Activated CD8-positive, alpha-beta T cell treated with anti-CD3 and anti-CD28 coated beads for 36 hours (primary cell): ENCODE results near the gene CCDC152. TPM values are rescaled to one million over a fixed set of nuclear protein-coding genes. Genes with fewer than 3 reads are reported as not detected.

Experiments used
- ATAC-seq: fragments of 200-7000 bp; cut with Tn5 transposase; one replicate; pipeline ENCODE4 v1.10.0; 2021; ENCODE audit warnings: mild to moderate bottlenecking, moderate library complexity
- CTCF ChIA-PET: fragments of 350-600 bp; sonication (Branson Sonifier 250); formaldehyde crosslinking; loops from one replicate; lab custom pipeline; 2021; ENCODE audit warnings: antibody characterized with exemption; lab: Charles Lee
- POLR2A ChIA-PET: fragments of 350-600 bp; sonication (Branson Sonifier 250); formaldehyde crosslinking; loops from one replicate; lab custom pipeline; 2021; ENCODE audit warnings: antibody characterized with exemption; lab: Charles Lee
- DNase-seq: peaks from one replicate; pipeline ENCODE4 v3.0.0-alpha.2; 2020
- H3K27ac Mint-ChIP-seq: one replicate; pipeline ENCODE4 v1.8.0; 2021; ENCODE audit warnings: mild to moderate bottlenecking, mixed read lengths
- H3K27me3 Mint-ChIP-seq: one replicate; pipeline ENCODE4 v1.8.0; 2021; ENCODE audit warnings: mixed read lengths
- H3K36me3 Mint-ChIP-seq: one replicate; pipeline ENCODE4 v1.8.0; 2021; ENCODE audit warnings: low read depth, mixed read lengths
- H3K4me1 Mint-ChIP-seq: one replicate; pipeline ENCODE4 v1.8.0; 2021; ENCODE audit warnings: low read depth, mixed read lengths
- H3K4me3 Mint-ChIP-seq: one replicate; pipeline ENCODE4 v1.8.0; 2021; ENCODE audit warnings: mild to moderate bottlenecking, moderate library complexity, mixed read lengths
- H3K9me3 Mint-ChIP-seq: one replicate; pipeline ENCODE4 v1.8.0; 2021; ENCODE audit warnings: mixed read lengths
- intact Hi-C: fragments of 100-400 bp; cut with micrococcal nuclease; formaldehyde crosslinking; loops from one replicate; pipeline ENCODE4 v1.10.0; 2022
- total RNA-seq, 2 experiments: library from RNA; stranded (reverse); gene quantifications; one replicate each; pipeline ENCODE4 v1.2.3, GENCODE V29; 2021
- TF ChIP-seq, protein P1 (sequence below): fragments of 200-600 bp; IDR thresholded peaks from one replicate; pipeline ENCODE4 v1.8.0; 2022; ENCODE audit warnings: antibody characterized with exemption, mild to moderate bottlenecking

The CCDC152 gene
- total RNA-seq, 2 experiments from 2014 or later = 10.1 to 10.8 TPM

DNA sequence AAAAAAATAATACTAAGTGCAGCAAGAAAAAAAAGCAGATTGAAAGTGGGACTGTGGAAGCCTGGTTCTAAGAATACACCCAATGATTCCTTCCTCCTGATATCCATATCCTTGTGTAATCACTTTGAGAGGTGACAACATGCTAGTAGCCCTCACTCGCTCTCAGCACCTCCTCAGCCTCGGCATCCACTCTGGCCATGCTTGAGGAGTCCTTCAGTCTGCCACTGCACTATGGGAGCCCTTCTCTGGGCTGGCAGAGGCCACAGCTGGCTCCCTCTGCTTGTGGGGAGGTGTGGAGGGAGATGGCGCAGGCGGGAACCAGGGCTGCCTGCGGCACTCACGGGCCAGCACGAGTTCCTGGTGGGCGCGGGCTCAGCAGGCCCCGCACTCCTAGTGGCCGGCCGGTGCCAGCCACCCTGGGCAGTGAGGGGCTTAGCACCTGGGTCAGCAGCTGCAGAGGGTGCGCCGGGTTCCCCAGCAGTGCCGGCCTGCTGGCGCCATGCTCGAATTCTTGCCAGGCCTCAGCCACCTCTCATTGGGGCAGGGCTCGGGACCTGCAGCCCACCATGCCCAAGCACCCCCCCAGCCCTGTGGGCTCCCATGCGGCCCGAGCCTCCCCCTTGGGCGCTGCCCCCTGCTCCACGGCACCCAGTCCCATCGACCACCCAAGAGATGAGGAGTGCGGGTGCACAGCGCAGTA lies 79.6 kb downstream of the CCDC152 start:
- ChIA-PET POLR2A (no interaction called here), CTCF (no interaction called here)
- ATAC-seq (no peak), DNase-seq (no peak)
- intact Hi-C loops = no loop called here
- no peaks in the 10 kb centered on the region for H3K4me1 Mint-ChIP-seq
- peaks cover 3% of the 10 kb centered on the region for H3K27me3 Mint-ChIP-seq
- H3K9me3 Mint-ChIP-seq = peaks cover 2% of the 10 kb centered on the region
- H3K4me3 Mint-ChIP-seq = no peak overlapping the region
- H3K27ac Mint-ChIP-seq = no peak overlapping the region
- H3K36me3 Mint-ChIP-seq = no peaks in the 10 kb centered on the region
- TF ChIP-seq, protein P1, sequence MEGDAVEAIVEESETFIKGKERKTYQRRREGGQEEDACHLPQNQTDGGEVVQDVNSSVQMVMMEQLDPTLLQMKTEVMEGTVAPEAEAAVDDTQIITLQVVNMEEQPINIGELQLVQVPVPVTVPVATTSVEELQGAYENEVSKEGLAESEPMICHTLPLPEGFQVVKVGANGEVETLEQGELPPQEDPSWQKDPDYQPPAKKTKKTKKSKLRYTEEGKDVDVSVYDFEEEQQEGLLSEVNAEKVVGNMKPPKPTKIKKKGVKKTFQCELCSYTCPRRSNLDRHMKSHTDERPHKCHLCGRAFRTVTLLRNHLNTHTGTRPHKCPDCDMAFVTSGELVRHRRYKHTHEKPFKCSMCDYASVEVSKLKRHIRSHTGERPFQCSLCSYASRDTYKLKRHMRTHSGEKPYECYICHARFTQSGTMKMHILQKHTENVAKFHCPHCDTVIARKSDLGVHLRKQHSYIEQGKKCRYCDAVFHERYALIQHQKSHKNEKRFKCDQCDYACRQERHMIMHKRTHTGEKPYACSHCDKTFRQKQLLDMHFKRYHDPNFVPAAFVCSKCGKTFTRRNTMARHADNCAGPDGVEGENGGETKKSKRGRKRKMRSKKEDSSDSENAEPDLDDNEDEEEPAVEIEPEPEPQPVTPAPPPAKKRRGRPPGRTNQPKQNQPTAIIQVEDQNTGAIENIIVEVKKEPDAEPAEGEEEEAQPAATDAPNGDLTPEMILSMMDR = no peak

DNA sequence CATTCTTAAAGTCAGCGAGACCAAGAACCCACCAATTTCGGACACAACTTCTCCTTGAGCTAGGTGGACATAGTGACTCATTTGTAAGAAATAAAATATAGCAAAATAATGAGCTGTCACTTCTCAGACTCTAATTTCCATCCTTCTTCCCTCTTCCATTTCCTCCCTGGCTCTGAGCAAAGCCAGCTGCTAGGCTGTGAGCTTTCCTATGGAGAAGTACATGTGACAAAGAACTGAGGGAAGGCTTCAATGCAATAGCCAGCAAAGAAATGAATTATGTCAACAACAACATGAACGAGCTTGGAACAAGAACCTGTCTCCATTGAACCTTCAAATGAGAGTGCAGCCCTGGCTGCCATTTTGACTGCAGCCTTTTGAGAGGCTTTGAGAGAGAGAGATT lies 81.0 kb downstream of the CCDC152 start:
- ChIA-PET POLR2A (no interaction called here), CTCF (interaction anchor here (1.0 kb wide), 1 partner anchor 52 kb away, joined by 3 read pairs; no protein-coding TSS in a partner anchor)
- Mint-ChIP-seq H3K27ac (no peak overlapping the region), H3K36me3 (no peaks in the 10 kb centered on the region), H3K9me3 (peaks cover 2% of the 10 kb centered on the region), H3K4me1 (no peaks in the 10 kb centered on the region), H3K27me3 (peaks cover 6% of the 10 kb centered on the region), H3K4me3 (no peak overlapping the region)
- DNase-seq (no peak), ATAC-seq (no peak)
- intact Hi-C loops = no loop called here
- TF ChIP-seq, protein P1 = no peak

- ChIA-PET POLR2A (no interaction called here), CTCF (no interaction called here)
- Mint-ChIP-seq H3K27me3 (peaks cover 6% of the 10 kb centered on the region), H3K9me3 (peaks cover 2% of the 10 kb centered on the region), H3K4me3 (no peak overlapping the region), H3K4me1 (no peaks in the 10 kb centered on the region), H3K36me3 (no peaks in the 10 kb centered on the region), H3K27ac (no peak overlapping the region)
- no peak for DNase-seq
- intact Hi-C loops = no loop called here
- no peak for ATAC-seq
- TF ChIP-seq, protein P1 = no peak
Measured at GRCh38 chr5:42839196-42839595, 82.6 kb downstream of the CCDC152 start.

DNA sequence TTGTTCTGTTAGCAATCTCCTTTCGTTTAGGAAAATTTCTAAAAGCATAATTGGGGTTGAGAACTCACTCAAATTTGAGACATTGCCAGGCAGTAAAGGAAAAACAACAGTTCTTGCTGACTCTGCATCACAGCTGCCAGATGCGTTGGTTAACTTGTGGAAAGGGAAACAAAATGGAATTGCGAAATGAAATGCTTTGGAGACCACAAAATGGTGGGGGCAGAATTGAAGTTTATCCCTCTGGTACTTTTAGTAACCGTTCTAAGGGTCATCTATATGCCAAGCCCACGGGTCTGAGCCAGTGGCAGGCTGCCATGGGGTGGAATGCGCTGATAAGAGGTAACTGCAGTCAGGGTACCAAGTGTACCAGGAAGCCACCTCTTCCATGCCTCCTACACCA lies 83.7 kb downstream of the CCDC152 start:
- intact Hi-C loops = no loop called here

More for the DNA sequence above, 83.7 kb downstream of the CCDC152 start:
- Mint-ChIP-seq H3K4me1 (no peaks in the 10 kb centered on the region), H3K36me3 (no peaks in the 10 kb centered on the region), H3K27me3 (peaks cover 8% of the 10 kb centered on the region), H3K9me3 (peaks cover 2% of the 10 kb centered on the region), H3K27ac (no peak overlapping the region), H3K4me3 (no peak overlapping the region)
- no peak for ATAC-seq
- ChIA-PET POLR2A (interaction anchor here (0.8 kb wide), 1 partner anchor 234 kb away, joined by 3 read pairs; no protein-coding TSS in a partner anchor), CTCF (no interaction called here)
- TF ChIP-seq, protein P1 = no peak
- DNase-seq = no peak
